ENCODE results near the gene CHI3L2.
A peak's percentile ranks its signal among the peaks of the same experiment; 100 is the strongest.

CHI3L2 gene

DNA sequence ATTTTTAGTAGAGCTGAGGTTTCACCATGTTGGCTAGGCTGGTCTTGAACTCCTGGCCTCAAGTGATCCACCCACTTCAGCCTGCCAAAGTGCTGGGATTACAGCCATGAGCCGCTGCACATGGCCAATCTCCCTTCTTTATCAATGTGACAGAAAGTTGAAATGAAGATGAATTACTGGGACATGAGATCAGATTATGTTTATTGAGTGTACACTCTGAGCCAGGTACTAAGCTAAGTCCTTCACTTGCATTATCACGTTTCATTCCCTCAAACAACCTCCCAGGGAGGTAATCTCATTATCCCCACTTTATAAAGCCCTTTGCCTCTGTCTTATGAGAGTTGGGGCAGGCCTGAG is 6.3 kb upstream of the CHI3L2 start:
- DNase-seq (ENCODE audit: insufficient read length, low spot score), result no peak
- no peak for TF ChIP-seq POLR2A (IDR thresholded peaks at IDR 0.05; ENCODE audit: low read depth, low read length)
- no peak for FAIRE-seq

DNA sequence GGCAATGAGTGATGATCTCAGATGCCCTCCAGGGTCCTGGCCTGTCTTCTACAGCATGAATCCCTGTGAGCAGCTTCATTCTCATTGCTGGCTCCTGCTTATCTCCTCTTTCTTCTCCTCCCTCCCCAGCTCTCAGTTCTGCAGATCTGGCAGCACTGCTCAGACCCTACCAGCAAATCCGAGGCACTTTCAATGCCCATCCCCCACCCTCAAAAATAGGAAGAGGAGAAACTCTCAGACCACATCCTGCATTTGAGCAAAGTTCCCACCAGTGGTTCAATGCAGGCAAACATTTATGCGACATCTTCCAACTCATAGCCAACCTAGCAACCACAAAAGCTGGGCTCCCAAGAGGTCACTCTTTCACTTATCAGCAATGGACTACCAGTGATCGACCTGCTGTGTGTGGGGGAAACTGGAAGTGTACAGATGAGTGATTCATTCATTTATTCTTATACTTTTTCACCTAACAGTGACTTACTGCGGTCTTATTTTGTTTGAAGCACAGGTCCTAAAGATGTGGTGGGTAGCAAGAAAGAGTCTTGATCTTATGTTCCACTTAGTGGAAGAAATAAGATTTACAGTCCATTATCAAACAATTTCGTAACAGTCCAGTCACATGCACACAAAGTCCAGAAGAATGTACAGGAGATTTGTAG is 5.8 kb upstream of the CHI3L2 start:
- no peak for FAIRE-seq
- DNase-seq (ENCODE audit: insufficient read length, low spot score), result no peak

DNA sequence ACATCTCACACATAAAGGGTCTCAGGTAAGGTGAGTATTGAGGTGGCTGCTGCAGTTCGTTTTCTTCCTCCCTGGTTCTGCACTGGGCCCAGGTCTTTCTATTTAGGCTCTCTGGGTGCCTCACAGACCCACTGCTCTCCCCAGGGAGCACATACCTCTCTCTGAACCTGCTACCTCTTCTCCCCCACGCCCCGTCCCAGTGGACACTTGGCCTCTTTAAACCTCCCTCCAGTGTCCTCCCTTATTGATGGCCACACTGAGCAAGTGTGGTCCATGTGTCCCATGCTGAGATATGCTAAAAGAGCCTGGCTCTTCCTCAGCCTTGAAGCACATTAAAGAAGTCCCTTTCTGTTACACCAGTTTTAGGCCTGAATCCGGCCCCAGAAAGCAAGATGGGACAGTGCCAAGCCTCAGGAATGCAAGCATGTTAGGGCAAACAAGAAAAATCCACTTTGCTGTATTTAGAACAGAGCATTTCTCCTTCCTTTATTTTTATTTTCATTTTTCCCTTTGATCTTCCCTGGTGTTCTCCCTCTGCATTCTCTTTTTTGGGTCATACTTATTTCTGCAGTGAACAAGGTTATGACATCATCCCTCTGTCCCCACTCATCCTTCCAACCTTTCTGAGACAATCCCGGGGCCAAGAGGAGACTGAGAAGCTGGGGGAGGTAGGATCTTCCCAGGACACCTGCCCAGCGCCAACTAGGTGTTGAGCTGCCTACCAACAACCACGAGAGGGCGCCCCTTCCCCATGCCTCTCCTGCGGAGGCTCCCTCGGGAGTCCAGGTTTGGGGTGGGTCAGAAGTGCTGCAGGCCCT is 5.0 kb upstream of the CHI3L2 start:
- FAIRE-seq (no peak), DNase-seq (ENCODE audit: insufficient read length, low spot score) (peak; percentile 73)
- no peak for TF ChIP-seq POLR2A (IDR thresholded peaks at IDR 0.05; ENCODE audit: low read depth, low read length)

More for the DNA sequence above, 5.8 kb upstream of the CHI3L2 start:
- no peak for TF ChIP-seq POLR2A (IDR thresholded peaks at IDR 0.05; ENCODE audit: low read depth, low read length)

DNA sequence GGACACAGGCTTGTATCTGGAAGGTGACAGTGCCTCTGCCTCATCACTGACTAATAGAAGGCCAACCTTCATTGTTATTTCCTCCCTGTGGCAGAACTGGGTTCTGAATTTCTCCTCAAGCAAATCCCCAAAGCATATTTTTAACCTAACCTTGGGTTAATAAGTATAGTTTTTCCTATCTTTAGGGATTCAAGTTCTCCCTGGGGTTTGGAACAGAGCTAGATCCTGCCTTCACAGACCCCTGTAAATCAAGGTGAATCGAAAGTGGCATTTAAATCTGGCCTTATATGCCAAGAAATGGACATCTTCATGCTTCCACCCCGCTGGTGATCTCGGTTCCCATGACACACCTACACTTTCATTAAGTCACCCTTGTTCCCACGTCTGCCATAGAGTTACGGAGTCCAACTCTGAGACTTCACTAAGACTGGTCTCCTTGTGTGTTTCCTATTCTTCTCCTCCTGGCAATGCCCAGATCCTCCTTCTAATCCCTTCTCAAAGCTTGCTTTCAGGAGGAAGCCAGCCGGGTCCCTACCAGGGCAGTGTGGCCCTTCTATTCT is 4.3 kb upstream of the CHI3L2 start:
- FAIRE-seq, result no peak
- no peak for TF ChIP-seq POLR2A (IDR thresholded peaks at IDR 0.05; ENCODE audit: low read depth, low read length)
- DNase-seq (ENCODE audit: insufficient read length, low spot score), result no peak

DNA sequence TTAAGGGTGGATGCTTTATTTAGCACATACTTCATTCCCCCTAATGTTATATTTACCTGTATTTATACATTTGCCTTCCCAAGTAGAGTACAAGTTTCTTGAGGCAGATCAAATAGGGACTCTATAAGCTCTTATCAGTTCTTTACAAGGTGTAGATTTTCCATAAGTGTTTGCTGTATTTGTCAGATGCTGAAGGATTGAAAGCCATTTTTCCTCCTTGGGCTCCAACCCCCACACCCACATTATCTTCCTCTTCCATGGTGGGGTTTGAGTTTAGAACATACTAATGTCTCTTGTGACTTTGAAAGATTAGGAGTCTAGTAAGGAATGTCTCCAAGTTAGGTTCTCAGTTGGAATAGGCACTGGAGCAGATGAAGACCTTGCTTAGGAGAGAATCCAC is 2.4 kb upstream of the CHI3L2 start:
- no peak for TF ChIP-seq POLR2A (IDR thresholded peaks at IDR 0.05; ENCODE audit: low read depth, low read length)
- no peak for FAIRE-seq
- no peak for DNase-seq (ENCODE audit: insufficient read length, low spot score)

DNA sequence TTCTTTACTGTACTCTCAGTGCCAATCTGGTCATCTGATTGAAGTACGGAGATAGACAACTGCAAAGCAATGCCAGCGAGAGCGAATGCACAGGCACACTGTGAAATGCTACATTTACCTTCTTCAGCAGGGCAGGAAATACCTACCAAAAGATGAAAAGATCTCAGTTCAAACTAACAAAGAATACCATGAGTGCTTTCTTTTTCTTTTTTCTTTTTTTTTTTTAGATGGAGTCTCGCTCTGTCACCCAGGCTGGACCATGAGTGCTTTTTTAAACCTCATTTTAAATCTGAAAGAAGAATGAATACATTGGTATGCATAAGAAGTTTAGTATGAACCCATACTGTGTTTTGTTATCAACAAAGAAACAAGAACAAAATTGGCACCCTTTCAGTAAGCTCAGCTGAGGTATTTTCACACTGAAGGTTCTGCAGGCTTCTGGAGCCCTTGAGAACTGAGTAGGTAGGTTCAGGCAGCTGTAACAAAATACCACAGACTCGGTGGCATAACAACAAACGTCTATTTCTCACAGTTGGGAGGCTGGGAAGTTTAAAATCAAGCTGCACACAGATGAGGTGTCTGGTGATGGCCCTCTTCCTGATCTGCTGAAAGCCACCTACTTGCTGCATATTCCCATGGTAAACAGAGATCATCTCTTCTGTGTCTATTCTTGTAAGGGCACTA is 1.7 kb upstream of the CHI3L2 start:
- no peak for FAIRE-seq
- no peak for DNase-seq (ENCODE audit: insufficient read length, low spot score)
- TF ChIP-seq POLR2A (IDR thresholded peaks at IDR 0.05; ENCODE audit: low read depth, low read length), result no peak

DNA sequence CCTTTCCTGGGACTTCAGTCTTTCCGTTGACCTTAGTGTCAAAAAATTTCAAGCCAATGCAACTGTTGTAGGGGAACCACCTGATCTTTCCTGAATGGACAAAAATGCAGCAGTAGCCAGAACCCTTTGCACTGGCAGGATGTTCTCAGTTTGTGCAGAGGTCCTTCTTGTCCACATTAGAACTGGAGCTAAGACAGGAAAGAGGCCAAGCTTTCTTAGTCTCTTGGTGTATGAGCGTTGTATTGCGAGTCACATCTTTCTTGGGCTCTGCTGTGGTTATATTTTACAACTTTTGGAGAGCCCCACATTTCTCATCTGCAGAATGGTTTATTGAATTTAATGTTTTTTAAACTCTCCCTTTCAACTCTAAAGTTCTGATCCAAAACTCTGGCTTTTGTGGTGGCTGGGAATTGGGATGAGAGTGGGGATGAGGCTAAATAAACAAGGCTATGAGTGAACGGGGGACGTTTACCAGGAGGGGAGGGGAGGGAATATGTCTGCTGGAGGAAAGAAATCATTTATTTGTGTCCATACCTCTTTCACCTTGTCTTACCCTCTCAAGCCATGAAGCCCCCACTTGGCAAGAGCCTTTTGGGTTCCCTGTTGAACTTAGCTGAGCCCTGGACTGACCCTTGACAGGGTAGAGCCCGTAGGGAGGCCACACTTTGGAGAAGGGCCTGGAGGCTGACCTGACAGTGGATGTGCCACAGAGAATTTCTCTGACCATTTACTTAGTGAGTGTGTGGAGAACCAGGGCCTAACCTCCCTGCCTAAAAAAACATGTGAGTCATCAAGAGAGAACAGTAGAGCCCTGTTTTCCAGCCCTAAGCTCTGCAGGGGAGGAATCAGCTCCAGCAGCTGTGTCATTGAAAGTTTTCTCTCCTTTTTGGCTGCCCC is 586 bp downstream of the CHI3L2 start:
- DNase-seq (ENCODE audit: insufficient read length, low spot score), result peak; percentile 92
- FAIRE-seq, result peak; percentile 97
- no peak for TF ChIP-seq POLR2A (IDR thresholded peaks at IDR 0.05; ENCODE audit: low read depth, low read length)

DNA sequence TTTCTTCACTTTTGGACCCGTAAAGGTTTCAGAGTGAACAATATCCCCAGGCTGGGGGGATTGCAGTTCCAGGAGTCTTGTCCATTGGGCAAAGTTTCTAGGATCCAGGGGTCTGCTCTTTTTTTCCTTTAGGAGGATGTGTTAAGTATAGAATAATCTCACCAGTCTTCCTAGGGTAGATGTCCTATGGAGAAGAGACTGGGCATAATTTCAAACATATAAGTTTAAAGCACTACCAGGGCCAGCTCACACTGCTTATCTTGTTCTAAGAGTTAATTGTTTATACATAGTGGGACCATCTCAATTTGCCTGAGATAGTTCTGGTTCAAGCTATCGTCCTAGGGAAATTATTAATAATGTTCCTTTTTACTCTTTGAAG is 1.2 kb downstream of the CHI3L2 start:
- TF ChIP-seq POLR2A (IDR thresholded peaks at IDR 0.05; ENCODE audit: low read depth, low read length), result no peak
- FAIRE-seq (no peak), DNase-seq (ENCODE audit: insufficient read length, low spot score) (no peak)

DNA sequence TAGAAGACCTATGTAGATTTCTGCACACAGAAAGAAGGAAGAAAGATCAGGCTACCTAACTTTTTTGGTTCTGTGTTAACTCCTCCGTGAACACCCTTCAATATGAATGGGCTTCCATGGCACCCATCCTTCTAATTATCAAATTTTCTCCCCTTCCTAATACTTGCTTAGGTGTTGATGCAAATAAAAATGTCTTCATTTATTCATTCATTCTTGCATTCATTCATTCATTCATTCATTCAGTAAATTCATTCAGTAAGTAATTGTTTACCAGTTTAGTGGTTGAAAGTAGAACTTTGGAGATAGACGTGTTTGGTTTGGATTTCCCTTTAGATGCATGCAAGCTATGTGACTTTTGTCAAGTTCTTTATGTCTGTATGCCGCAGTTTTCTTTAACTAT is 4.6 kb downstream of the CHI3L2 start:
- FAIRE-seq, result no peak
- no peak for DNase-seq (ENCODE audit: insufficient read length, low spot score)
- no peak for TF ChIP-seq POLR2A (IDR thresholded peaks at IDR 0.05; ENCODE audit: low read depth, low read length)

DNA sequence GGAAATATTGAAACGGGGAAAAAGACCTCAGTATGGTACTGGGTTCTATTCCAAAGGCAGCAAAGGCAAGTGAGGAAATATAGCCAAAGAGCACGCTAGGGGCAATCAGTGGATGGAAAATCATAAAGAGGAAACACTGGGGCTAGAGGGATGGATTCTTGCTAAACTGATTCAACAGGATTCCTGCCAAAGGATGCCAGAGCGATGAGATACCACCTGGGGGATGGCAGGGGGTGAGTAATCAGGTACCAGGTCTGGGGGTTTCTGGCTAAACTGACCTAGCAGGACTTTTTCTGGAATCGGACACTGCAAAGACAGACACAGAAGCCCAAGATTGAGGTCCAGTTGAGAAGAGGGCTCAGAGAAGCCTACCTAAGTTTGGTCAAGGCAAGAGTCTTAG is 6.7 kb downstream of the CHI3L2 start:
- DNase-seq (ENCODE audit: insufficient read length, low spot score), result no peak
- TF ChIP-seq POLR2A (IDR thresholded peaks at IDR 0.05; ENCODE audit: low read depth, low read length), result no peak
- peak; percentile 62 for FAIRE-seq

DNA sequence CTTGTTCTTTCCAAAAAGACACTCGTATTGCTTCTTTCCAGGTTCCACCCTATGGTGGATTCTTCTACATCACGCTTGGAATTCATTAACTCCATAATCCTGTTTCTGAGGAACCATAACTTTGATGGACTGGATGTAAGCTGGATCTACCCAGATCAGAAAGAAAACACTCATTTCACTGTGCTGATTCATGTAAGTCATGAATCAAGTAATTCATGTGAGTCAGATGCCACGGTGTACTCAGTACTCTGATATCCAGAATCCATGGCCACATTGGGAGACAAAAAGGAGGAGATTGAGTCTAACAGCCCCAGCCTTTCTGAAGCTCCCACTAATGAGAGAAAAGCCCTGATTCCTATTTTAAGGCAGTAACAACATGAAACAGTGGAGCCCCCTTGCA is 7.4 kb downstream of the CHI3L2 start:
- FAIRE-seq (peak; percentile 92), DNase-seq (ENCODE audit: insufficient read length, low spot score) (peak; percentile 67)
- TF ChIP-seq POLR2A (IDR thresholded peaks at IDR 0.05; ENCODE audit: low read depth, low read length), result no peak

DNA sequence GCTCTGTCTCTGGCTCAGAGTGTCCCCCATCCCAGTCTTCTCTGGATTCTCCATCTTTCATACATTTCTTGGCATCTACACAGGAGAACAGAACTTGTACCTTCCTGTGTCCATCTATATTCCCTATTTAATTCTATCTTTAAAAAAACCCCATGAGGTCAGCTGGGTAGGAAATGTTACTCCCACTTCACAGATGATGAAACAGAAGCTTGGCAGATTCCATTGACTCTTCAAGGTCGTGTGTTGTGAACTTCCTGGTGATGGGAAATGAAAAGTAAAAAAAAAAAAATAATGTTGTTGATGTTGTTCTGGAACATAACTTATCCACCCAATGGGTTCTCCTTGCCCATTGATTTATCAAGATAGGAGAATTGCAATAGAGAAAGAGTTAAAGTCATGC is 8.9 kb downstream of the CHI3L2 start:
- FAIRE-seq (no peak), DNase-seq (ENCODE audit: insufficient read length, low spot score) (no peak)
- no peak for TF ChIP-seq POLR2A (IDR thresholded peaks at IDR 0.05; ENCODE audit: low read depth, low read length)

DNA sequence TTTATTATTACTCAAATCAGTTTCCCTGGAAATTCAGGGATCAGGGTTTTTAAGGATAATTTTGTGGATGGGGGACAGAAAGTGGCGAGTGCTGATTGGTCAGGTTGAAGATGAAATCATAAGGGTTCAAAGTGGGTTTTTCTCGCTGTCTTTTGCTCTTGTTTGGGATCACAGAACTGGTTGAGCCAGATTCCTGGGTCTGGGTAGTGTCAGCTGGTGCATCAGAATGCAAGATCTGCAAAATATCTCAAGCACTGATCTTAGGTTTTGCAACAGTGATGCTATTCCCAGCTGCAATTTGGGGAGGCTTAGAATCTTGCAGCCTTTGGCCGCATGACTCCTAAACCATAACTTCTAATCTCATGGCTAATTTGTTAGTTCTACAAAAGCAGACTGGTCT is 9.3 kb downstream of the CHI3L2 start:
- no peak for FAIRE-seq
- TF ChIP-seq POLR2A (IDR thresholded peaks at IDR 0.05; ENCODE audit: low read depth, low read length), result no peak

More for the DNA sequence above, 9.3 kb downstream of the CHI3L2 start:
- no peak for DNase-seq (ENCODE audit: insufficient read length, low spot score)

Data from H54 (cell line).